IPS DF 4.7 (cell line): Measurements from ENCODE around the gene CHAMP1.
"Not testable (repeated sequence)": the region's sequence is repeated elsewhere in the genome, so short reads cannot be mapped to it uniquely, and the experiment has no call there.

Experiments used
- DNase-seq: peaks from one replicate; pipeline ENCODE4 v3.0.0-alpha.2; 2013; ENCODE audit warnings: low spot score; ENCODE audit errors: extremely low read depth

CHAMP1 gene

DNA sequence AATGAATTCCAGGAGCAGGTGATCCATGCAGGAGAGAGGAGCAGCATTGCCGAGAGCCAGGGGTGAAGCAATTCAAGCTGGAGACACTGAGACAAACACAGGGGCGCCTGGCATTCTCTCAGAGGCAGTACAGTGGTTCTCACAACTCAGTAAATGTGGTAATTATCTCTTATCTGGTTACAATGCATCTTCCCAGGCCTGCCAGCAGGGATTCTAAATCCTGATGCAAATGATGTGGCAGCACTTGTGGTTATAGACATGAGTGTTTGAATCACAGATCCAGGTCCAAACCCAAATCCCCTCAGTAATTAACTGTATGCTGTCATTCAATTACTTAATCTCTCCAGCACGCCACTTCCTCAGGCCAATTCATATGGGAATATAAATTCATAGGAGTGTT is 19.6 kb downstream of the CHAMP1 start:
- DNase-seq, result not testable (repeated sequence)

DNA sequence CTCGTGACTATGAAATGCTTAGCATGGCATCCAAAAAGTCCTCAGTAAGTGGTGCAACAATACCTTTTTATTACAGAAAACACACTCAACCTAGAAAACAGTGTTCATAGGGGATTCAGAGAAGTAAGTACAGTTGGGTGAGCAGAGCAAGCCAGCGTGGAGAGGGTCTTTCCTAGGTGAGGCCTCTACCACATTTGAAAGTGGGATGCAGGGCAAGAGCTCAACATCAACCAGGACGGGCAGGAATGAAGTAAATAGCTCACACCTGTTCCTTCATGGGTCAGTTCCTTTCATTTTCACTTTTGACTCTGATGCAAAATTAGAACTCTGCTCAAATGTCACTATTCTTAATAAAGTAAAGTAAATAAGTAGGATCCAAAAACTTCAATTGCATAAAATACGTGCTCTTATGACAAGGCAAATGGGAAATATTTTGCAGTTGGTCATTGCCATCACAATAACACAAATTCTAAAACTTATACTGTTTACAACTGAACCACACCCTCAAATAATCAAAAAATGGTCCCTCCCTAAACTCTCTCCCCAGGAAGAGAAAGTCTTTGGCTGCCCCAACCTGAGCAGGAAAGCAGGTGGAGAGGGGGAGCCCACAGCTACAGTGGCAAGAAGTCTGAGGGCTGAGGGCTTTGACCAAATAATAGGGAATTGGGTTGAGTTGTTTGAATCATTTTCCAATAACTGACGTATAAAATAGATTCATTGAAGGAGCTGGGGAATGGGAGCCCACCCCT is 20.2 kb downstream of the CHAMP1 start:
- no peak for DNase-seq

DNA sequence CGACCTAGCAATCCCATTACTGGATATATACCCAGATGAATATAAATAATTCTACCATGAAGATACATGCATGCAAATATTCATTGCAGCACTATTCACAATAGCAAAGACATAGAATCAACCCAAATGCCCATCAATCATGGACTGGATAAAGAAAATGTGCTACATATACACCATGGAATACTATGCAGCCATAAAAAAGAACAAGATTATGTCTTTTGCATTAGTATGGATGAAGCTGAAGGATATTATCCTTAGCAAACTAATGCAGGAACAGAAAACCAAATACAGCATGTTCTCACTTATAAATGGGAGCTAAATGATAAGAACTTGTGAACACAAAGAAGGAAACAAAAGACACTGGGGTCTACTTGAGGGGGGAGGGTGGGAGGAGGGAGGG is 22.2 kb downstream of the CHAMP1 start:
- DNase-seq, result not testable (repeated sequence)

DNA sequence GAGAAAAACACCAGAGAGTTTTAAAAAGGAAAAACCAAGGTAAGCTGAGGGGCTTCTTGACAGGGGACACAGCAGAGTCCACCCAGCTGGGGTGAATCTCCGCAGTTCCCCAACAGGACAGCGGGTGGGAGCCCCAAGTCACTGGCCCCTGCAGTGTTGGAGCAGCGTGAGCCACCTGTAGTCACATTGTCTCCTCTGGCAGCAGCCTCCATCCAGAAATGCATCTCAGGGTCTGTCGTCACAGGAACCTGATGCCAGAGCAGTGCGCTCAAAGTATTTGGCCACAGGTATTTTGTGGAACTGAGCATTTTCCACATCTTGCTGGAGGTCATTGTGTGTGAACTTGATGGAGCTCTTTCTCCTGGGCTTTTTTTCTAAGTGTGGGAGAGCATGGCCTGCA is 24.7 kb downstream of the CHAMP1 start:
- DNase-seq, result no peak

DNA sequence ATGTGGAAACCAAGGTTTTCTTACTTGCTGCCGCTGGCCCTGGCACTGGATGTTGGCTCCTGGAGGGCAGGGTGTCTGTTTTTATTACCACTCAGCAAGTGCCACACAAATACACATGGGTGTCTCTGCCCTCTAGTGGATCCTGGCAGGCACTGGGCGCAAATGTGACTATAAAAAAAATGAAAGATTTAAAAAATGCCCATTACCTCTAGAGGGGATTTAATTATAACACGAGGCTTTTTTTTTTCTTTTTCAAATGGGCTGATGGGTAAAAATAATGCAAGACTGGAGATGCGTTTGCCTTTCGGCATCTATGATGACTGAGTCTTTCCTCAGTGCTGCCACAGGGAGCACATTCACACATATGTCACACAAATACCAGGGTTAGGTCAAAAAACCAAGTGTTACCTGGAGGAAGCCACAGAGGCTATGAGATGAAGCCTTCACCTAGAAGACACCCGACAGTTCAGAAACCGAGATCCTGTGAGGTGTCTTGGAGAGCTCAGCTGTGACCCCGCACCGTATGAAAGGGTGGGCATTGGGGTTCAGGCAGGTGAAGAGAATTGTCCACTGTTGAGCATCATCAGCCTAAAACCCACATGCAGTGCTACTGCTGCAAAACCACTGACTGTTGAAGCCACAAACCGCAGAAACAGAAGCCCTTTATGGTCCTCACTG is 25.7 kb downstream of the CHAMP1 start:
- no peak for DNase-seq

DNA sequence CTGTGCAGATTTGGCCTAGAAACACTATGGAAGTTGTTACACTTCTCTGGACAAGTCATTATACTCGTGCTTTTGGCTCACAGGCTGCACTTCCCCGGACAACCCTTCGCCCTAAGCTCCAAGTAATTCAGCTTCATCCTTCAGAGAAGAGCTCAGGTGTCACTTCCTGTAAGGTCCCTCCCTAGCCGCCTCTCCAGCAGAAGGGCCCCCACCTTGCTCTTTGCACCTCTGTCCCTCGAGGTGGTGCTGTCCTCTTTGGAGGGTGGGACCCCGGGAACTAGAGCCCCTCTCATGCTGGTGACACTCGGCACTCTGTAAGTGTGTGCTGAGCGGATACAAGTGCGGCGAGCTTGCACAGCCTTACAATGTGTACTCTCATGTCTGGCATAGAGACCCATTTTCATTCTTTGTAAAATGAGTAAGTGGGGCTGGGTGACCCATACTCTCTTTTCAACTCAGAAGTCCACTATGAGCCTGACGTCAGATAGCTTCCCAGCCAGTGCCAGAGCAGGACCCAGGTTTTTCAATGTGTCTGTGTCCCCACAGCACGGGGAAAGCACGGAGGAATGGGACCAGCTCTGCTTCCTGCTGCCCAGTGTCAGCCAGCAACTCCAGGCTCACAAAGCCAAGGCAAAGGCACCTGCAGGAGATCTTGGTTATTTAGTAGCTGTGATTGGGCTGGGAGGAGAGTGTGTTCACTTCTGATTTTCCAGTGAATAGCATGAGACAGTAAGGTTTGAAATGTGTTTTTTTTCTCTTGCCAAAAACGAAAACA is 26.9 kb downstream of the CHAMP1 start:
- no peak for DNase-seq

DNA sequence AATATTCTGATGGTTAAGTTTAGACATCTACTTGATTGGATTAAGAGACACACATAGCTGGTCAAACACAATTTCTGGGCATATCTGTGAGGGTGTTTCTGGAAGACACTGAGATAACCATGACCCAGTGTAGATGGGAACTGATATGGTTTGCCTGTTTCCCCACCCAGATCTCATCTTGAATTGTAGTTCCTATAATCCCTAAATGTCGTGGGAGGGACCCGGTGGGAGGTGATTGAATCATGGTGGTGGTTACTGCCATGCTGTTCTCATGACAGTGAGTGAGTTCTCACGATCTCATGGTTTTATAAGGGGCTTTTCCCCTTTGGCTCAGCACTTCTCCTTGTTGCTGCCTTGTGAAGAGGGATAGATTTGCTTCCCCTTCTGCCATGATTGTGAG is 33.0 kb downstream of the CHAMP1 start:
- DNase-seq, result not testable (repeated sequence)

DNA sequence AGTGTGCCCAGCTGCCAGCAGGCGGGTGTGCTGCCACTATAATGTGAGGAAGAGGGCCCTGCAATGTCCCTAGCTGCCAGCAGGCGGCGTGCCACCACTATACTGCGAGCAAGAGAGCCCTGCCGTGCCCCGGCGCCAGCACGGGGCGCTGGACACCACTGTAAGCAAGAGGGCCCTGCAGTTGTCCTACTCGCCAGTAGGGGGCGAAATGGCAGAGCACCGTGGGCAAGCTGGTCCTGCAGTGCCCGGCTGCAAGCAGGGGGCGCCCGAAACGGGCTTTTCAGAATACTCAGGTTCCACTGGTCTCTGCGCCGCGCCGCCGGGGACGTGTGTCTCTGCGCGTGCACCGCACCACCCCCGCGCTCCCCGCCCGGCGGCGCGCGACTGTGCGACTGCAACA is 38.5 kb downstream of the CHAMP1 start:
- DNase-seq, result not testable (repeated sequence)

DNA sequence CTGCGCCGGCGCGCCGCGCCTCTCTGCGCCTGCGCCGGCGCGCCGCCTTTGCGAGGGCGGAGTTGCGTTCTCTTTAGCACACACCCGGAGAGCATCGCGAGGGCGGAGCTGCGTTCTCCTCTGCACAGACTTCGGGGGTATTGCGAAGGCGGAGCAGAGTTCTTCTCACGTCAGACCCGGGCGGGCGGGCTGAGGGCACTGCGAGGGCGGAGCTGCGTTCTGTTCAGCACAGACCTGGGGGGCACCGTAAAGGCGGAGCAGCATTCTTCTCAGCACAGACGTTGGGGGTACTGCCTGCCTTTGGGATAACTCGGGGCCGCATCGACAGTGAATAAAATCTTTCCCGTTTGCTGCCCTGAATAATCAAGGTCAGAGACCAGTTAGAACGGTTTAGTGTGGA is 39.1 kb downstream of the CHAMP1 start:
- not testable (repeated sequence) for DNase-seq
